HG02943 (cell line): ENCODE data around the gene ZC3H12D.
"Not testable (repeated sequence)": the region's sequence is repeated elsewhere in the genome, so short reads cannot be mapped to it uniquely, and the experiment has no call there.

Experiments used
- ATAC-seq: cut with Tn5 transposase; IDR thresholded peaks from one replicate; pipeline ENCODE4 v1.9.1; 2021; ENCODE audit warnings: mild to moderate bottlenecking, low read depth, moderate library complexity; ENCODE audit not compliant: unreplicated experiment

ZC3H12D gene

GRCh38 chr6:149460249-149460648 is 24.6 kb downstream of the ZC3H12D start:
- ATAC-seq, result not testable (repeated sequence)

- no peak for ATAC-seq
Measured at GRCh38 chr6:149459761-149460160, 25.1 kb downstream of the ZC3H12D start.

- ATAC-seq, result no peak
Measured at GRCh38 chr6:149458806-149459205, 26.0 kb downstream of the ZC3H12D start.

GRCh38 chr6:149458196-149458595 is 26.6 kb downstream of the ZC3H12D start:
- ATAC-seq, result no peak

- no peak for ATAC-seq
Measured at GRCh38 chr6:149457316-149457884, 27.4 kb downstream of the ZC3H12D start.

GRCh38 chr6:149456311-149457021 is 28.3 kb downstream of the ZC3H12D start:
- no peak for ATAC-seq

GRCh38 chr6:149455031-149455732 is 29.6 kb downstream of the ZC3H12D start:
- no peak for ATAC-seq

GRCh38 chr6:149454346-149454848 is 30.4 kb downstream of the ZC3H12D start:
- no peak for ATAC-seq

GRCh38 chr6:149453597-149454345 is 31.0 kb downstream of the ZC3H12D start:
- ATAC-seq, result no peak

GRCh38 chr6:149452037-149452939 is 32.5 kb downstream of the ZC3H12D start:
- no peak for ATAC-seq

GRCh38 chr6:149451376-149452036 is 33.3 kb downstream of the ZC3H12D start:
- ATAC-seq, result no peak

GRCh38 chr6:149450679-149451375 is 34.0 kb downstream of the ZC3H12D start:
- no peak for ATAC-seq

GRCh38 chr6:149449831-149450678 is 34.8 kb downstream of the ZC3H12D start:
- no peak for ATAC-seq

- ATAC-seq, result no peak
Measured at GRCh38 chr6:149448821-149449453, 35.9 kb downstream of the ZC3H12D start.

GRCh38 chr6:149446791-149447376 is 37.9 kb downstream of the ZC3H12D start:
- ATAC-seq, result no peak

- no peak for ATAC-seq
Measured at GRCh38 chr6:149445573-149445972, 39.2 kb downstream of the ZC3H12D start.

GRCh38 chr6:149445095-149445466 is 39.7 kb downstream of the ZC3H12D start:
- no peak for ATAC-seq
